Fibroblast of gingiva (primary cell): Measurements from ENCODE around the gene PLP1.
"Not testable (repeated sequence)": the region's sequence is repeated elsewhere in the genome, so short reads cannot be mapped to it uniquely, and the experiment has no call there.

ENCODE experiments used
- DNase-seq: peaks from one replicate; pipeline ENCODE4 v3.0.0-alpha.2; 2011; ENCODE audit warnings: low read depth

PLP1 gene

GRCh38 chrX:103781062-103781402 lies 4.4 kb downstream of the PLP1 start:
- no peak for DNase-seq

- DNase-seq = no peak
These were observed 5.1 kb downstream of the PLP1 start for GRCh38 chrX:103781706-103782105.

- no peak for DNase-seq
These were observed 6.0 kb downstream of the PLP1 start for GRCh38 chrX:103782640-103783039.

GRCh38 chrX:103783196-103783595 lies 6.6 kb downstream of the PLP1 start:
- no peak for DNase-seq

- DNase-seq = no peak
These were observed 7.3 kb downstream of the PLP1 start for GRCh38 chrX:103783971-103784370.

GRCh38 chrX:103789004-103789403 lies 12.4 kb downstream of the PLP1 start:
- no peak for DNase-seq

GRCh38 chrX:103791228-103791627 lies 14.6 kb downstream of the PLP1 start:
- no peak for DNase-seq

- DNase-seq = no peak
These were observed 15.3 kb downstream of the PLP1 start for GRCh38 chrX:103791826-103792485.

GRCh38 chrX:103792916-103793544 lies 16.4 kb downstream of the PLP1 start:
- peak; percentile 66 for DNase-seq

GRCh38 chrX:103793545-103793940 lies 16.9 kb downstream of the PLP1 start:
- DNase-seq = no peak

GRCh38 chrX:103794119-103794518 lies 17.5 kb downstream of the PLP1 start:
- DNase-seq = no peak

GRCh38 chrX:103797691-103798090 lies 21.1 kb downstream of the PLP1 start:
- no peak for DNase-seq

GRCh38 chrX:103800318-103800717 lies 23.7 kb downstream of the PLP1 start:
- DNase-seq = no peak

- no peak for DNase-seq
These were observed 29.2 kb downstream of the PLP1 start for GRCh38 chrX:103805860-103806259.

GRCh38 chrX:103806862-103807474 lies 30.3 kb downstream of the PLP1 start:
- no peak for DNase-seq

GRCh38 chrX:103811858-103812257 lies 35.2 kb downstream of the PLP1 start:
- no peak for DNase-seq

- DNase-seq = not testable (repeated sequence)
These were observed 40.5 kb downstream of the PLP1 start for GRCh38 chrX:103817101-103817500.

- DNase-seq = no peak
These were observed 40.9 kb downstream of the PLP1 start for GRCh38 chrX:103817502-103817901.

- peak; percentile 1 for DNase-seq
These were observed 42.4 kb downstream of the PLP1 start for GRCh38 chrX:103818842-103819619.

GRCh38 chrX:103820802-103821201 lies 44.2 kb downstream of the PLP1 start:
- DNase-seq = not testable (repeated sequence)

- no peak for DNase-seq
These were observed 47.0 kb downstream of the PLP1 start for GRCh38 chrX:103823591-103823990.

GRCh38 chrX:103825881-103826280 lies 49.2 kb downstream of the PLP1 start:
- no peak for DNase-seq

- no peak for DNase-seq
These were observed 51.9 kb downstream of the PLP1 start for GRCh38 chrX:103828529-103828928.
